ENCODE results near the gene ZNF414. TPM values are rescaled to one million over a fixed set of nuclear protein-coding genes. Genes with fewer than 3 reads are reported as not detected.
"Not testable (repeated sequence)": the region's sequence is repeated elsewhere in the genome, so short reads cannot be mapped to it uniquely, and the experiment has no call there.

Gene ZNF414
- total RNA-seq, 1 donor from 2014 or later, result 16.1 TPM

GRCh38 chr19:8526345-8527091 lies 12.6 kb upstream of the ZNF414 start:
- intact Hi-C loops (cut with DNase I), result no loop called here
- ATAC-seq (ENCODE audit: poor library complexity) (peak; percentile 83), DNase-seq (peak; percentile 92)

DNA sequence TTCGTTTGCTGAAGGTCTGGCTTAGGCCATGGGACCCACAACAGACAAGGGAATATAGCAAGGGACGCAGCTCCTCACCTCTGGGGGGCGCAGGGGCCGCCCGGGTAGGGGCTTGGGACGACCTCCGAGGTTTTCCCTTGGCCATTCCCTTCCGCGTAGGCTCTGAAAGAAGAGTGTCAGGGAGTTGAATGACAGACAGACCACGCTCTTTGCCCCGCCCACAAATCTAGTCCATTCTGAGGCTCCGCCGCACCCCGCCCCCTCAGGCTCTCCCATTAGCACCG lies 11.4 kb upstream of the ZNF414 start:
- intact Hi-C loops (cut with DNase I), result no loop called here
- DNase-seq (no peak), ATAC-seq (ENCODE audit: poor library complexity) (no peak)

DNA sequence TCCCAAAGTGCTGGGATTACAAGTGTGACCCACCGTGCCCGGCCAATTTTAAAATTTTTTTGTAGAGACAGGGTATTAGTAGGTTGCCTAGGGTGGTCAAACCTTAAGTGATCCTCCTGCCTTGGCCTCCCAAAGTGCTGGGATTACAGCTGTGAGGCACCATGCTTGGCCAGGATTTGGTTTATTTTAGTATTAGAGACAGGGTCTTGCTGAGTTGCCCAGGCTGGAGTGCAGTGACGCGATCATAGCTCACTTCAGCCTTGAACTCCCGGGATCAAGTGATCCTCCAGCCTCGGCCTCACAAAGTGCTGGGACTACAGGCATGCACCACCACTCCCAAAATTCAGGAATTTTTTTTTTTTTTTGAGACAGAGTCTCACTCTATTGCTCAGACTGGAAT lies 5.4 kb upstream of the ZNF414 start:
- no peak for ATAC-seq (ENCODE audit: poor library complexity)
- intact Hi-C loops (cut with DNase I), result no loop called here
- DNase-seq, result no peak

DNA sequence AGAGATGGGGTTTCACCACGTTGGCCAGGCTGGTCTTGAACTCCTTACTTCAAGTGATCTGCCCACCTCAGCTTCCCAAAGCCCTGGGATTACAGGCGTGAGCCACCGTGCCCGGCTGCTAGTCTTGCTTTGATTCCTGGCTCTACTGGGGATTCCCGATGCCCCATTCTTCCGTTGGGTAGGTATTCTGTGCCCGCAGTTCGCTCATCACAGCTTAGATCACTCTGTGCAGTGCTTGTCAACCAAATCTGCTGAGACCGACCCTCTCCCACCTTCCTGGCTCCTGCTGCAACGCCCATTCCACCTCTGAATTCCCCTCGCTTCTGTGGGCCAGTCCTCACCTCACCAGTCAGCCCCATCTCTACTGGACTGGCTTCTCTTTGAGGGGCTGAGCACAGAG lies 4.6 kb upstream of the ZNF414 start:
- no peak for DNase-seq
- intact Hi-C loops (cut with DNase I), result no loop called here
- ATAC-seq (ENCODE audit: poor library complexity), result no peak

GRCh38 chr19:8517551-8518442 lies 3.8 kb upstream of the ZNF414 start:
- intact Hi-C loops (cut with DNase I), result no loop called here
- DNase-seq (no peak), ATAC-seq (ENCODE audit: poor library complexity) (no peak)

DNA sequence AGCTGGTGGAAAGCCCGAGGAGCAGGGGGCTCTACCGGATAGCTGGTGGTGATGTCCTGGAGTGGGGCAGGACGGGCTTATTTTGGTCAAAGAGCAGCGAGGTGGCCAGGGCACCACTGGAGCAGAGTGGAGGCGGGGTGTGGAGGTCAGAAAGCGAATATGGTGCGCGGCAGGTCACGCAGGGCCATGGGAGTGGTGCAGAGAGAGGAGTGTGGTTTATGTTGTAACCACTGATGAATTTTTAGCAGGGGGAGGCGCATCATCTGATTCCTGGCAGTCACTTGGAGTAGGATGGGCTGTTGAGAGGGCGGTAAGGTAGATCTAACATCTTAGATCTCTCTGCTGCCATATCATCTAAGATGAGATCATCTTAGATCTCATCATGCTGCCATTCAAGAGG lies 1.4 kb upstream of the ZNF414 start:
- intact Hi-C loops (cut with DNase I), result no loop called here
- ATAC-seq (ENCODE audit: poor library complexity), result no peak
- no peak for DNase-seq

- DNase-seq; ATAC-seq (ENCODE audit: poor library complexity); intact Hi-C loops (cut with DNase I): not testable (repeated sequence)
Measured at GRCh38 chr19:8514505-8515009, 590 bp upstream of the ZNF414 start.

DNA sequence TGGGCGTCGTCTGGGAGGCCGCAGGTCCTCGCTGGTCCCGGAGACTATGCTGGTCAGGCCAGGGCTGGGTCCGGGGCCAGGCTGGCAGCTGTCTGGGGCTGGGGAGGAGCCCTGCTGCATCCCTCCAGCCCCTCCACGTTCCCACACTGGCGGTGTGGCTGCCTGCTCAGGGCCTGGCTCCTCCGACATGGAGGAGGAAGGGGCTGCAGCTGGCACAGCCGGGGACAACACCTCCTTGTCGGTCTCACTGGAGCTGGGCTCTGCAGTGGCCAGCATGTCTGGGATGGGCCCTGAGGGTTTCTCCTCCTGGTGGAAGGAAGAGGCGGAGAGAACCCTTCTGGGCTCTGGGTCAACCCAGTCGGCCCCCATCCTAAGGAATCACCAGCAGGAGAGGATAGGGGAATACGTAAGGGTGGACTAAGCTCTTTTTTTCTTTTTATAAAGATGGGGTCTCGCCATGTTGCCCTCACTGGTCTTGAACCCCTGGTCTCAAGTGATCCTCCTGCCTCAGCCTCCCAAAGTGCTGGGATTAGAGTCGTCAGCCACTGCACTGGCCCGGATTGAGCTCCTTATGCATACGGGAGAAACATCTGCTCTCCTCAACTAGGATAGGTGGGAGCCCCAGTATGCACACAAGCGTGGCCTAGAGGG lies 806 bp downstream of the ZNF414 start:
- ATAC-seq (ENCODE audit: poor library complexity), result no peak
- intact Hi-C loops (cut with DNase I), result no loop called here
- no peak for DNase-seq

DNA sequence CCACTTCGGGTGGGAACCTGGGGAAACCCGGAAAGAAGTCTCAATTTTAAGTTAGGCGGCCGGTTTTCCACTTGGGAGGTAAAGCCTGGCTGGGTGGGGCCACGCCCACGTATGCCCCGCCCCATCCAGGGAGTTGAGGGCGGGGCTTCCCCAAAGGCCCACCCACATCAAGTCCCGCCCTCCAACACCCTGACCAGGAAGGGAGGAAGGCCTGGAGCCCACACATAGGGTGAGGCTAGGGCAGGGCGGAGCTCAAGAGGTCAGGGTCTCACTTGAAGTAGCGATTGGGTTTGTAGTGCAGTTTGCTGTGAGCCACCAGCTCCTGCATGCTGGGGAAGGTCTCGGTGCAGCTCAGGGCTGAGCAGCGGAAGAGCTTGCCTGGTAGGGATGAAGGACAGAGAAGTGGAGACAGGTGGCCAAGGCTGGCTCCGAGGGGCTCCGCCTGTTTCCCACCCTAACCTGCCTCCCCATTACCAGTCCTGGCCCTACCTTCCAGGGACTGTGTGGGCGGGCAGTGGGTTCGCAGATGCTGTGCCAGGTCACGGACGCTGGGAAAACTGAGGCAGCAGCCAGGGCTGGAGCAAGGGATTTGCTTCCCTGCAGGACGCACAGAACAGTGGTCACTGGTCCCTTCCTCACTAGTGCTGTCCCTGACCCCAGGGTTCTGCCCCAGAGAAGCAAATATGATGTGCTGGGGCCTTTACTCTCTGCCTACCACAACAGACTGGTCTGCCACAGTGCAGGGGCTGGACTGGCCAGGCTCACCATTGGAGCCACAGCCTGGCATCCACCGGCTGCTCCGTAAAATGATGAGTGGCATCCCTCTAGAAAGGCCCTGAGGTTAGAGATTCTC lies 1.6 kb downstream of the ZNF414 start:
- intact Hi-C loops (cut with DNase I), result no loop called here
- DNase-seq (no peak), ATAC-seq (ENCODE audit: poor library complexity) (no peak)

- DNase-seq (no peak), ATAC-seq (ENCODE audit: poor library complexity) (no peak)
- intact Hi-C loops (cut with DNase I), result no loop called here
Measured at GRCh38 chr19:8511573-8512101, 2.3 kb downstream of the ZNF414 start.

GRCh38 chr19:8510589-8511115 lies 3.3 kb downstream of the ZNF414 start:
- no peak for ATAC-seq (ENCODE audit: poor library complexity)
- intact Hi-C loops (cut with DNase I), result no loop called here
- DNase-seq, result no peak

GRCh38 chr19:8506402-8506957 lies 7.5 kb downstream of the ZNF414 start:
- intact Hi-C loops (cut with DNase I), result loop anchor here (5.0 to 10.0 kb wide), 3 partner anchors 94 to 242 kb away; partner anchors contain the start of gene MARCHF2
- ATAC-seq (ENCODE audit: poor library complexity), result peak; percentile 9
- no peak for DNase-seq

GRCh38 chr19:8505680-8506401 lies 8.1 kb downstream of the ZNF414 start:
- DNase-seq (peak; percentile 90), ATAC-seq (ENCODE audit: poor library complexity) (peak; percentile 93)
- intact Hi-C loops (cut with DNase I), result loop anchor here (5.0 to 10.0 kb wide), 3 partner anchors 94 to 241 kb away; partner anchors contain the start of gene MARCHF2

DNA sequence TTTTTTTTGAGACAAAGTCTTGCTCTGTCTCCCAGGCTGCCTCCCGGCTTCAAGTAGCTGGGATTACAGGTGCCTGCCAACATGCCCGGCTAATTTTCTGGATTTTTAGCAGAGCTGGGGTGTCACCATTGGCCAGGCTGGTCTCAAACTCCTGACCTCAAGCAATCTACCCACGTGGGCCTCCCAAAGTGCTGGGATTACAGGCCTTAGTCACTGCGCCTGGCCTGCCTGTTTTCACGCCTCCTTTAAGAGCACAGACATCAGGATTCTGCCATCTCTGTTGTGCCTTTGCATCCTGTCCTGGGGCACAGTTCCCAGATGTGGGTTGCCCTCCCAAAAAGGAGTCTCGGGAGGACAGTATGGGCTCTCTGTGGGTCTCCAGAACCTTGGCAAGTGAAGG lies 9.0 kb downstream of the ZNF414 start:
- DNase-seq (no peak), ATAC-seq (ENCODE audit: poor library complexity) (no peak)
- intact Hi-C loops (cut with DNase I), result loop anchor here (5.0 to 10.0 kb wide), 3 partner anchors 93 to 240 kb away; partner anchors contain the start of gene MARCHF2

DNA sequence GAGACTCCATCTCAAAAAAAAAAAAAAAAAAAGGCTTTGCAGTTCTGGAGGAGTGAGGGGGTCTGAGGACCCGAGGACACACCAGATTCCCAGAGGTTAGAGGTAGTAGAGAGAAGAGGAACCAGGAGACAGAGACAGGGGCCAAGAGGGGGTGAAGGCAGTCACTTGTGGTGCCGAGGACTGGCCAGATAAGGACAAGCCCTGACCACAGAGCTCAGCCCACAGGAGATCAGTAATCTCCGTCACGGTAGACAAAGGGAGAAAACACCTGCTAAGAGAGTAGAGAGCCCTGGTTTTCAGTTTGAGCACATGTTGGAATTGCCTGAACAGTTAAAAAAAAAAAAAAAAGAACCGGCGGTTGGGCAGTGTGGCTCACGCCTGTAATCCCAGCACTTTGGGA lies 9.8 kb downstream of the ZNF414 start:
- intact Hi-C loops (cut with DNase I), result loop anchor here (10.0 kb wide), 1 partner anchor 239 kb away; no protein-coding TSS in a partner anchor
- no peak for DNase-seq
- ATAC-seq (ENCODE audit: poor library complexity), result no peak

GRCh38 chr19:8503510-8503909 lies 10.5 kb downstream of the ZNF414 start:
- DNase-seq (no peak), ATAC-seq (ENCODE audit: poor library complexity) (no peak)
- intact Hi-C loops (cut with DNase I), result loop anchor here (10.0 kb wide), 1 partner anchor 239 kb away; no protein-coding TSS in a partner anchor

GRCh38 chr19:8501981-8502380 lies 12.0 kb downstream of the ZNF414 start:
- DNase-seq (no peak), ATAC-seq (ENCODE audit: poor library complexity) (no peak)
- intact Hi-C loops (cut with DNase I), result loop anchor here (10.0 kb wide), 1 partner anchor 237 kb away; no protein-coding TSS in a partner anchor
